Measurements from ENCODE around the gene BRME1. TPM values are rescaled to one million over a fixed set of nuclear protein-coding genes. Genes with fewer than 3 reads are reported as not detected.

BRME1 gene
- total RNA-seq, 1 experiment from 2014 or later: 1.5 TPM

- no peaks in the 10 kb centered on the region for H3K27me3 Mint-ChIP-seq (ENCODE audit: unreplicated experiment)
- TF ChIP-seq, protein P1, sequence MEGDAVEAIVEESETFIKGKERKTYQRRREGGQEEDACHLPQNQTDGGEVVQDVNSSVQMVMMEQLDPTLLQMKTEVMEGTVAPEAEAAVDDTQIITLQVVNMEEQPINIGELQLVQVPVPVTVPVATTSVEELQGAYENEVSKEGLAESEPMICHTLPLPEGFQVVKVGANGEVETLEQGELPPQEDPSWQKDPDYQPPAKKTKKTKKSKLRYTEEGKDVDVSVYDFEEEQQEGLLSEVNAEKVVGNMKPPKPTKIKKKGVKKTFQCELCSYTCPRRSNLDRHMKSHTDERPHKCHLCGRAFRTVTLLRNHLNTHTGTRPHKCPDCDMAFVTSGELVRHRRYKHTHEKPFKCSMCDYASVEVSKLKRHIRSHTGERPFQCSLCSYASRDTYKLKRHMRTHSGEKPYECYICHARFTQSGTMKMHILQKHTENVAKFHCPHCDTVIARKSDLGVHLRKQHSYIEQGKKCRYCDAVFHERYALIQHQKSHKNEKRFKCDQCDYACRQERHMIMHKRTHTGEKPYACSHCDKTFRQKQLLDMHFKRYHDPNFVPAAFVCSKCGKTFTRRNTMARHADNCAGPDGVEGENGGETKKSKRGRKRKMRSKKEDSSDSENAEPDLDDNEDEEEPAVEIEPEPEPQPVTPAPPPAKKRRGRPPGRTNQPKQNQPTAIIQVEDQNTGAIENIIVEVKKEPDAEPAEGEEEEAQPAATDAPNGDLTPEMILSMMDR (IDR thresholded peaks at IDR 0.05; ENCODE audit: unreplicated experiment): no peak
- peak overlapping the region; percentile 73 for H3K4me3 Mint-ChIP-seq (ENCODE audit: low read depth, unreplicated experiment)
- intact Hi-C loops (cut with micrococcal nuclease; ENCODE audit: unreplicated experiment): no loop called here
- H3K9me3 Mint-ChIP-seq (ENCODE audit: low read depth, unreplicated experiment): no peaks in the 10 kb centered on the region
- H3K36me3 Mint-ChIP-seq (ENCODE audit: insufficient read depth, unreplicated experiment): peaks cover 34% of the 10 kb centered on the region
- H3K4me1 Mint-ChIP-seq (ENCODE audit: low read depth, unreplicated experiment): no peaks in the 10 kb centered on the region
- CTCF ChIA-PET: interaction anchor here (0.8 kb wide), 1 partner anchor 49 kb away, joined by 5 read pairs; no protein-coding TSS in a partner anchor
- no peak for DNase-seq
- no TSS peak for BruUV-seq (replicated peaks)
- H3K27ac Mint-ChIP-seq (ENCODE audit: unreplicated experiment): peak overlapping the region; percentile 67
Observed at GRCh38 chr19:13951799-13952153, 45.9 kb upstream of the BRME1 start.

DNA sequence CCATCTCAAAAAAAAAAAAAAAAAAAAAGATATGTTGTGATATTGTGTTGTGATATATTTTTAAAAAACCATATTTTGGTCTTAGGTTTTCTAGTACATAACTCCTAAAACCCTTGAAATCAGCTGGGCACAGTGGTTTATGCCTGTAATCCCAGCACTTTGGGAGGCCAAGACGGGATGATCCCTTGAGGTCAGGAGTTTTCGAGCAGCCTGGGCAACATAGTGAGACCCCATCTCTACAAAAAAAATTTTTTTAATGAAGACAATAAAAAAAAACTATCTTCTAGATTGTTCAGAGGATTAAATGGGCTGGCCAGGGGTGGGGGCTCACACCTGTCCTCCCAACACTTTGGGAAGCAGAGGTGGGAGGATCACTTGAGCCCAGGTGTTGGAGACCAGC, 45.1 kb upstream of the BRME1 start:
- no peak for DNase-seq
- peaks cover 29% of the 10 kb centered on the region for H3K36me3 Mint-ChIP-seq (ENCODE audit: insufficient read depth, unreplicated experiment)
- H3K27ac Mint-ChIP-seq (ENCODE audit: unreplicated experiment): no peak overlapping the region
- no peaks in the 10 kb centered on the region for H3K27me3 Mint-ChIP-seq (ENCODE audit: unreplicated experiment)
- BruUV-seq (replicated peaks): no TSS peak
- CTCF ChIA-PET: no interaction called here
- H3K4me1 Mint-ChIP-seq (ENCODE audit: low read depth, unreplicated experiment): no peaks in the 10 kb centered on the region
- TF ChIP-seq, protein P1 (IDR thresholded peaks at IDR 0.05; ENCODE audit: unreplicated experiment): no peak
- H3K4me3 Mint-ChIP-seq (ENCODE audit: low read depth, unreplicated experiment): no peak overlapping the region
- H3K9me3 Mint-ChIP-seq (ENCODE audit: low read depth, unreplicated experiment): no peaks in the 10 kb centered on the region
- intact Hi-C loops (cut with micrococcal nuclease; ENCODE audit: unreplicated experiment): no loop called here

- Mint-ChIP-seq H3K27ac (ENCODE audit: unreplicated experiment) (no peak overlapping the region), H3K4me3 (ENCODE audit: low read depth, unreplicated experiment) (no peak overlapping the region), H3K4me1 (ENCODE audit: low read depth, unreplicated experiment) (no peaks in the 10 kb centered on the region), H3K27me3 (ENCODE audit: unreplicated experiment) (no peaks in the 10 kb centered on the region), H3K36me3 (ENCODE audit: insufficient read depth, unreplicated experiment) (no peaks in the 10 kb centered on the region), H3K9me3 (ENCODE audit: low read depth, unreplicated experiment) (no peaks in the 10 kb centered on the region)
- TF ChIP-seq, protein P1 (IDR thresholded peaks at IDR 0.05; ENCODE audit: unreplicated experiment): no peak
- BruUV-seq (replicated peaks): no TSS peak
- intact Hi-C loops (cut with micrococcal nuclease; ENCODE audit: unreplicated experiment): no loop called here
- CTCF ChIA-PET: no interaction called here
- DNase-seq: no peak
Observed at GRCh38 chr19:13946414-13946813, 40.5 kb upstream of the BRME1 start.

DNA sequence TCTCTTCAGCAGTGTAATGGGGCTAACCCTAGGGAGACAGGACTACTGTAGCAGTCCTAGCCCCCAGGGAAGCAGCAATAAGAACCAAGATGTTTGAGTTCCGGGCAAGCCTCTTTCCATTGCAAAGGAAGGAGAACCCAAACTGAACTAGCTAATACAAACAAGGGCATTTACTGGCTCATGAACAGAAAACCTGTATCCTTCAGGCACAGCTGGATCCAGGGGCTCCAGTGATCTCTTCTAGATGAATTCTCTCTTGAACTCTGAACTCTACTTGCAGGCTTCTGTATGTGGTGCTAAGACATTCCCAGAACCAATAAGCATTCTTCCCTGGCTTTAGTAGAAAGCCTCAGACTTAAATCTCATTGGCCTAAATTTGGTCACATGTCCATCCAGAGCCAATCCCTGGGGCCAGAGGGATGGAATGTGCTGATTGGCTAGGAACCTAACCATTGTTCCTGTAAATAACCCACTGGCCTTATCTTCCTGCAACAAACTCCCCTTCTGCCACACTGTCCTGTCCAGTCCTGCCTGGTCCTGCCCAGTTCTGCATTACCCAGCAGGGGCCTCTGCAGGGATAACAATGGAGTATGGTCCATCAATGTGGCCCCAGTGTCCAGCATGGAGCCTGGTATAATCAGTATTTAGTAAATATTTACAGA, 36.2 kb upstream of the BRME1 start:
- TF ChIP-seq, protein P1 (IDR thresholded peaks at IDR 0.05; ENCODE audit: unreplicated experiment): no peak
- intact Hi-C loops (cut with micrococcal nuclease; ENCODE audit: unreplicated experiment): no loop called here
- peaks cover 6% of the 10 kb centered on the region for H3K4me1 Mint-ChIP-seq (ENCODE audit: low read depth, unreplicated experiment)
- H3K36me3 Mint-ChIP-seq (ENCODE audit: insufficient read depth, unreplicated experiment): no peaks in the 10 kb centered on the region
- no TSS peak for BruUV-seq (replicated peaks)
- CTCF ChIA-PET: no interaction called here
- H3K4me3 Mint-ChIP-seq (ENCODE audit: low read depth, unreplicated experiment): no peak overlapping the region
- no peaks in the 10 kb centered on the region for H3K9me3 Mint-ChIP-seq (ENCODE audit: low read depth, unreplicated experiment)
- peaks cover 9% of the 10 kb centered on the region for H3K27me3 Mint-ChIP-seq (ENCODE audit: unreplicated experiment)
- no peak overlapping the region for H3K27ac Mint-ChIP-seq (ENCODE audit: unreplicated experiment)
- no peak for DNase-seq
